ENCODE results near the gene PLCH1.

DNA sequence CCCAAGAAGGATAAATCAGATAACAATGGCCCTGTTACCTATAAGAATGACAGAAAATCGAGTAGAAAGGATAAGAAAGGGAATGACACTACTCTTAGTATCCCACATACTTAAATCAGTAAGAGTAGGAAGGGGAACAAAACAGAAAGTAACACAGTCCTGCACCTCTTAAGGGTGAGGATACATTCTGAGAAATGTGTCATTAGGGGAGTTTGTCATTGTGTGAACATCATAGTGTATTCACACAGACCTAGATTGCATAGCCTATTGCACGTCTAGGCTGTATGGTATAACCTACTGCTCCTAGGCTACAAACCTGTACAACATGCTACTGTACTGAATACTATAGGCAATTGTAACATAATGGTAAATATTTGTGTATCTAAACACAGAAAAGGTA is 142.6 kb downstream of the PLCH1 start:
- TF ChIP-seq, protein P1, sequence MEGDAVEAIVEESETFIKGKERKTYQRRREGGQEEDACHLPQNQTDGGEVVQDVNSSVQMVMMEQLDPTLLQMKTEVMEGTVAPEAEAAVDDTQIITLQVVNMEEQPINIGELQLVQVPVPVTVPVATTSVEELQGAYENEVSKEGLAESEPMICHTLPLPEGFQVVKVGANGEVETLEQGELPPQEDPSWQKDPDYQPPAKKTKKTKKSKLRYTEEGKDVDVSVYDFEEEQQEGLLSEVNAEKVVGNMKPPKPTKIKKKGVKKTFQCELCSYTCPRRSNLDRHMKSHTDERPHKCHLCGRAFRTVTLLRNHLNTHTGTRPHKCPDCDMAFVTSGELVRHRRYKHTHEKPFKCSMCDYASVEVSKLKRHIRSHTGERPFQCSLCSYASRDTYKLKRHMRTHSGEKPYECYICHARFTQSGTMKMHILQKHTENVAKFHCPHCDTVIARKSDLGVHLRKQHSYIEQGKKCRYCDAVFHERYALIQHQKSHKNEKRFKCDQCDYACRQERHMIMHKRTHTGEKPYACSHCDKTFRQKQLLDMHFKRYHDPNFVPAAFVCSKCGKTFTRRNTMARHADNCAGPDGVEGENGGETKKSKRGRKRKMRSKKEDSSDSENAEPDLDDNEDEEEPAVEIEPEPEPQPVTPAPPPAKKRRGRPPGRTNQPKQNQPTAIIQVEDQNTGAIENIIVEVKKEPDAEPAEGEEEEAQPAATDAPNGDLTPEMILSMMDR (conservative IDR thresholded peaks at IDR 0.05; ENCODE audit: low read depth, low read length), result no peak
- no peak for TF ChIP-seq EZH2phosphoT487 (IDR thresholded peaks at IDR 0.05; ENCODE audit: borderline replicate concordance, low read length)
